Measurements from ENCODE around the gene NPVF.
A peak's percentile ranks its signal among the peaks of the same experiment; 100 is the strongest.

NPVF gene

GRCh38 chr7:25259487-25260243, 31.4 kb upstream of the NPVF start:
- no peak for DNase-seq (ENCODE audit: low spot score)
- no peak overlapping the region for H3K4me3 ChIP-seq
- peak; percentile 53 for TF ChIP-seq CTCF (IDR thresholded peaks at IDR 0.05)
- no peak overlapping the region for H3K27ac ChIP-seq

- TF ChIP-seq CTCF (IDR thresholded peaks at IDR 0.05): no peak
- no peak overlapping the region for H3K4me3 ChIP-seq
- DNase-seq (ENCODE audit: low spot score): no peak
- no peak overlapping the region for H3K27ac ChIP-seq
These were observed 28.1 kb upstream of the NPVF start for GRCh38 chr7:25256333-25256819.

GRCh38 chr7:25255611-25256332, 27.5 kb upstream of the NPVF start:
- no peak for DNase-seq (ENCODE audit: low spot score)
- Histone ChIP-seq H3K4me3 (no peak overlapping the region), H3K27ac (no peak overlapping the region)
- TF ChIP-seq CTCF (IDR thresholded peaks at IDR 0.05): no peak

- H3K27ac ChIP-seq: no peak overlapping the region
- DNase-seq (ENCODE audit: low spot score): no peak
- H3K4me3 ChIP-seq: no peak overlapping the region
- TF ChIP-seq CTCF (IDR thresholded peaks at IDR 0.05): no peak
These were observed 26.3 kb upstream of the NPVF start for GRCh38 chr7:25254604-25255003.

GRCh38 chr7:25253714-25254113, 25.4 kb upstream of the NPVF start:
- no peak for TF ChIP-seq CTCF (IDR thresholded peaks at IDR 0.05)
- H3K4me3 ChIP-seq: no peak overlapping the region
- no peak for DNase-seq (ENCODE audit: low spot score)
- no peak overlapping the region for H3K27ac ChIP-seq

- Histone ChIP-seq H3K27ac (no peak overlapping the region), H3K4me3 (no peak overlapping the region)
- TF ChIP-seq CTCF (IDR thresholded peaks at IDR 0.05): no peak
These were observed 22.1 kb upstream of the NPVF start for GRCh38 chr7:25250386-25250785.

GRCh38 chr7:25249772-25250171, 21.5 kb upstream of the NPVF start:
- no peak for DNase-seq (ENCODE audit: low spot score)
- no peak overlapping the region for H3K4me3 ChIP-seq

More at GRCh38 chr7:25250386-25250785, 22.1 kb upstream of the NPVF start:
- no peak for DNase-seq (ENCODE audit: low spot score)

More at GRCh38 chr7:25249772-25250171, 21.5 kb upstream of the NPVF start:
- no peak overlapping the region for H3K27ac ChIP-seq
- no peak for TF ChIP-seq CTCF (IDR thresholded peaks at IDR 0.05)
